Measurements from ENCODE around the gene FGD2. TPM values are rescaled to one million over a fixed set of nuclear protein-coding genes. Genes with fewer than 3 reads are reported as not detected.
A peak's percentile ranks its signal among the peaks of the same experiment; 100 is the strongest.

The FGD2 gene
- total RNA-seq, 2 experiments from 2014 or later, result 1.4 to 1.6 TPM

DNA sequence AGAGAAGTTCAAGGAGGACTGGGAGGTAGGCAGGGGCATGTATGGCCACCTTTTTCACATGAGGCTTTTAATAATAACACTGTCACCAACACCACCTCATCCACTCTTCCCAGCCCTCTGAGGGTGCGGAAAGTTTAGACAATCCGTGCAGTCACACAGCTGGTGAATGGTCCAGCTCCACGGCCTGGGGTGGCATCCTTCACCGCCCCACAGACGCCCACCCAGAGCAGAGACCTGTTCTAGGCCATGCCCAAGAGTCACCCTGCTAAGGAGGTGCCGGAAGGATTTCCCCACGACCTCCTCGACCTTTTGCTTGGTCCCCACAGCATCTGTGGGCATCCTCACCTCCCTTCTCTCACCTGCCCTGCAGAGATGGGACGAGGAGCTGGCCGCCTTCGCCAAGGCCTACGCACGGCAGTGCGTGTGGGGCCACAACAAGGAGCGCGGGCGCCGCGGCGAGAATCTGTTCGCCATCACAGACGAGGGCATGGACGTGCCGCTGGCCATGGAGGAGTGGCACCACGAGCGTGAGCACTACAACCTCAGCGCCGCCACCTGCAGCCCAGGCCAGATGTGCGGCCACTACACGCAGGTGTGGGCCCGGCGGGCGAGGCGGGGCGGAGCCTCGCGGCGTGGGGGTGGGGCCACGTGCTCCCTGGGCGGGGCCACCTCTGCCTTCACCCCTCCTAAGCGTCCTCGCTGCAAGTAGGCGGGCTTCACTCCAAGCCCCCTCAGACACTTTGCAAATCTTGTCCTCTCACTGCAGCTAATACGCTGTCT is 46.5 kb upstream of the FGD2 start:
- POLR2A ChIA-PET, result no interaction called here
- Mint-ChIP-seq H3K4me1 (ENCODE audit: low read depth) (peaks cover 36% of the 10 kb centered on the region), H3K9me3 (no peaks in the 10 kb centered on the region), H3K36me3 (ENCODE audit: low read depth) (no peaks in the 10 kb centered on the region), H3K4me3 (no peak overlapping the region), H3K27ac (no peak overlapping the region), H3K27me3 (no peaks in the 10 kb centered on the region)
- CTCF ChIA-PET, result no interaction called here
- DNase-seq (no peak), ATAC-seq (no peak)
- intact Hi-C loops (cut with micrococcal nuclease), result no loop called here
- TF ChIP-seq, protein P1, sequence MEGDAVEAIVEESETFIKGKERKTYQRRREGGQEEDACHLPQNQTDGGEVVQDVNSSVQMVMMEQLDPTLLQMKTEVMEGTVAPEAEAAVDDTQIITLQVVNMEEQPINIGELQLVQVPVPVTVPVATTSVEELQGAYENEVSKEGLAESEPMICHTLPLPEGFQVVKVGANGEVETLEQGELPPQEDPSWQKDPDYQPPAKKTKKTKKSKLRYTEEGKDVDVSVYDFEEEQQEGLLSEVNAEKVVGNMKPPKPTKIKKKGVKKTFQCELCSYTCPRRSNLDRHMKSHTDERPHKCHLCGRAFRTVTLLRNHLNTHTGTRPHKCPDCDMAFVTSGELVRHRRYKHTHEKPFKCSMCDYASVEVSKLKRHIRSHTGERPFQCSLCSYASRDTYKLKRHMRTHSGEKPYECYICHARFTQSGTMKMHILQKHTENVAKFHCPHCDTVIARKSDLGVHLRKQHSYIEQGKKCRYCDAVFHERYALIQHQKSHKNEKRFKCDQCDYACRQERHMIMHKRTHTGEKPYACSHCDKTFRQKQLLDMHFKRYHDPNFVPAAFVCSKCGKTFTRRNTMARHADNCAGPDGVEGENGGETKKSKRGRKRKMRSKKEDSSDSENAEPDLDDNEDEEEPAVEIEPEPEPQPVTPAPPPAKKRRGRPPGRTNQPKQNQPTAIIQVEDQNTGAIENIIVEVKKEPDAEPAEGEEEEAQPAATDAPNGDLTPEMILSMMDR (IDR thresholded peaks at IDR 0.05), result no peak

DNA sequence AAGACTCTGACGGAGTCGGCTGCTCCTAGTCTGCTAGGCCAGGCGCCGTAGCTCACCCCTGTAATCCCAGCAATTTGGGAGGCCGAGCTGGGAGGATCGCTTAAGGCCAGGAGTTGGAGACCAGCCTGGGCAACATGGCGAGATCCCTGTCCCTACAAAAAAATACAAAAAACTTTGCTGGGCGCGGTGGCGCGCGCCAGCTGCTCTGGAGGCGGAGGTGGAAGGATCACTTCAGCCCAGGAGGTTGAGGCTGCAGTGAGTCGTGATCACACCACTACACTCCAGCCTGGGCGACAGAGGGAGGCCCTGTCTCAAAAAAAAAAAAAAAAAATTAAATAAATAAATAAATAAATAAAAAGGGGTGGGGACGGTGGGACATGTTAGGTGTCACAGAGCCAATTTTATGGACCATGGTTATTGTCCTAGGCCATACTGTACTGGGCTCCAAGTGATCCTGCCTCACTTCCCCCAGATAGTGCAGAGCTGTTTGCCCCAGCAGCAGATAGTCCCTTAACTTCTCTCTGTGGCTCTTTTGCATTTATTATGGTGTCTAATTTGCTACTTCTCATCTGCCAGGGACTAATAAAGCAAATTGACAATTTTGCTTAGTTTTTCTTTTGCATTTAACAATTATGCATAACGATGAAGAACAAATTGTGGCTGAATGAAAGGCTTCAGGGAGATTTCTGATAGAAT is 45.8 kb upstream of the FGD2 start:
- CTCF ChIA-PET, result no interaction called here
- POLR2A ChIA-PET, result no interaction called here
- H3K27ac Mint-ChIP-seq, result no peak overlapping the region
- no peaks in the 10 kb centered on the region for H3K27me3 Mint-ChIP-seq
- intact Hi-C loops (cut with micrococcal nuclease), result no loop called here
- TF ChIP-seq, protein P1 (IDR thresholded peaks at IDR 0.05), result no peak
- no peaks in the 10 kb centered on the region for H3K36me3 Mint-ChIP-seq (ENCODE audit: low read depth)
- no peak overlapping the region for H3K4me3 Mint-ChIP-seq
- peaks cover 33% of the 10 kb centered on the region for H3K4me1 Mint-ChIP-seq (ENCODE audit: low read depth)
- DNase-seq (no peak), ATAC-seq (no peak)
- no peaks in the 10 kb centered on the region for H3K9me3 Mint-ChIP-seq

DNA sequence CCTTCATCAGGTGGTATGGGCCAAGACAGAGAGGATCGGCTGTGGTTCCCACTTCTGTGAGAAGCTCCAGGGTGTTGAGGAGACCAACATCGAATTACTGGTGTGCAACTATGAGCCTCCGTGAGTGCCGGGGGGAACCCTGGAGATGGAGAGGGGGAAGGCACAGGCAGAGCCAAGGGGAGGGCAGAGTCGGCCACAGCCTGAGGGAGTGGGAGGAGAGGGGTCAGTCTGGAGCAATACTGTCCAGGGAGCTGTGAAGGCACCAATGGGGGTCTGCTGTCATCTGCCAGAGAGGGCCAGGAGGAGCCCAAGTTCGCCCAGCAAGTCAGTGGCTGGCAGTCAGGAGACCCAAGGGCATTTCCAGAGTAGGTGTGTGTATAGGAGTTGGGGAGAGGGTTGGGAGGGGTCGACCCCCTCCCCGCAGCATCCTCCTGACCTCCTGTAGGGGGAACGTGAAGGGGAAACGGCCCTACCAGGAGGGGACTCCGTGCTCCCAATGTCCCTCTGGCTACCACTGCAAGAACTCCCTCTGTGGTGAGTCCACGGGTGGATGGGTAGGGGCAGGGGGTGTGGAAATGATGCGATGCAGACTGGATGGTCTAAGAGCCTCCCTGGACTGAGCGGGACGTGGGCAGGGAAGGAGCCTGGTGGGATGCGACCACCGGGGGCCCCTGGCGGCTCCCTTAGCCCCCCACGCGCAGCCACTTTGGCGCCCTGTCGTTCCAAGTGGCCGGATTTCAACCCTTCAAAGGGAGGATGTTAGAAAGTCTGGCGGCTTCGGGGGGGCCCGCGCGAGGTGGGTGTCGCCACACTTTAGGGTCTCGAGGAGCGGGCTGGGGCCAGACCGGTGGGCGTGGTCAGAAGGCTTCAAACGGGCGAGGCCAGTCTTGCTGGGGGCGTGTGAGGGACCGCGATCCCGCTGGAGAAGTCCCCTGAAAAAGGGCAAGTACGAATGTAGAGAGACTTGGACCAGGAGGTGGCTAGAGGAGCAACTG is 43.7 kb upstream of the FGD2 start:
- ChIA-PET CTCF (interaction anchor here (1.0 kb wide), 1 partner anchor 18 kb away, joined by 3 read pairs; no protein-coding TSS in a partner anchor), POLR2A (interaction anchor here (1.2 kb wide), 1 partner anchor 76 kb away, joined by 3 read pairs; no protein-coding TSS in a partner anchor)
- peaks cover 25% of the 10 kb centered on the region for H3K4me1 Mint-ChIP-seq (ENCODE audit: low read depth)
- intact Hi-C loops (cut with micrococcal nuclease), result no loop called here
- no peaks in the 10 kb centered on the region for H3K27me3 Mint-ChIP-seq
- ATAC-seq, result no peak
- no peak overlapping the region for H3K27ac Mint-ChIP-seq
- H3K9me3 Mint-ChIP-seq, result no peaks in the 10 kb centered on the region
- TF ChIP-seq, protein P1 (IDR thresholded peaks at IDR 0.05), result no peak
- H3K36me3 Mint-ChIP-seq (ENCODE audit: low read depth), result no peaks in the 10 kb centered on the region
- DNase-seq, result no peak
- H3K4me3 Mint-ChIP-seq, result no peak overlapping the region

DNA sequence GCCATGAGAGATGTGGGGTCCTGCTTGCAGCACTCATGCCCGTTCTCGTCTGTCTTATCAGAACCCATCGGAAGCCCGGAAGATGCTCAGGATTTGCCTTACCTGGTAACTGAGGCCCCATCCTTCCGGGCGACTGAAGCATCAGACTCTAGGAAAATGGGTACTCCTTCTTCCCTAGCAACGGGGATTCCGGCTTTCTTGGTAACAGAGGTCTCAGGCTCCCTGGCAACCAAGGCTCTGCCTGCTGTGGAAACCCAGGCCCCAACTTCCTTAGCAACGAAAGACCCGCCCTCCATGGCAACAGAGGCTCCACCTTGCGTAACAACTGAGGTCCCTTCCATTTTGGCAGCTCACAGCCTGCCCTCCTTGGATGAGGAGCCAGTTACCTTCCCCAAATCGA is 42.6 kb upstream of the FGD2 start:
- intact Hi-C loops (cut with micrococcal nuclease), result no loop called here
- ATAC-seq, result peak; percentile 76

More for the DNA sequence above, 42.6 kb upstream of the FGD2 start:
- Mint-ChIP-seq H3K36me3 (ENCODE audit: low read depth) (peaks cover 1% of the 10 kb centered on the region), H3K9me3 (no peaks in the 10 kb centered on the region), H3K4me3 (no peak overlapping the region), H3K27ac (peak overlapping the region; percentile 11), H3K4me1 (ENCODE audit: low read depth) (peaks cover 27% of the 10 kb centered on the region), H3K27me3 (no peaks in the 10 kb centered on the region)
- TF ChIP-seq, protein P1 (IDR thresholded peaks at IDR 0.05), result no peak
- ChIA-PET CTCF (interaction anchor here (1.0 to 1.6 kb wide), 3 partner anchors 16 to 89 kb away, joined by 3 to 6 read pairs (median 3); no protein-coding TSS in a partner anchor), POLR2A (interaction anchor here (1.0 kb wide), 1 partner anchor 19 kb away, joined by 4 read pairs; no protein-coding TSS in a partner anchor)
- DNase-seq, result peak; percentile 84
